AG10803 (cell line): ENCODE results near the gene STARD10.

Experiments used
- DNase-seq: peaks from one replicate; pipeline ENCODE4 v3.0.0; 2010; ENCODE audit warnings: low read depth
- H3K4me3 ChIP-seq: 2 replicates; pipeline ENCODE4 v1.5.1; 2011; ENCODE audit warnings: mild to moderate bottlenecking, low read length, control low read depth
- CTCF ChIP-seq: conservative IDR thresholded peaks from 2 replicates; pipeline ENCODE4 v1.5.1; 2011; ENCODE audit warnings: mild to moderate bottlenecking, low read length, control low read depth, inconsistent platforms

Gene STARD10

GRCh38 chr11:72752088-72752914 is 41.5 kb downstream of the STARD10 start, which contains the start of gene ARAP1:
TSS of gene ARAP1 (minus strand) at chr11:72752408. CDS start at chr11:72727128, 25,280 bp downstream.
- peak within 1 kb of the TSS; percentile 83 for H3K4me3 ChIP-seq
- DNase-seq = peak; percentile 62
- peak; percentile 17; the same call in 1 of the 2 replicates for TF ChIP-seq CTCF

- peak overlapping the region; percentile 83 for H3K4me3 ChIP-seq
- no peak for DNase-seq
- TF ChIP-seq CTCF = no peak
Observed at GRCh38 chr11:72751116-72752087, 42.4 kb downstream of the STARD10 start.

- no peak for DNase-seq
- TF ChIP-seq CTCF = no peak
- no peak overlapping the region; the same call in 1 of the 2 replicates for H3K4me3 ChIP-seq
Observed at GRCh38 chr11:72750556-72751115, 43.2 kb downstream of the STARD10 start.

- DNase-seq = no peak
- H3K4me3 ChIP-seq = no peak overlapping the region
Observed at GRCh38 chr11:72750086-72750485, 43.8 kb downstream of the STARD10 start.

GRCh38 chr11:72747289-72747855 is 46.5 kb downstream of the STARD10 start:
- no peak for TF ChIP-seq CTCF

More at GRCh38 chr11:72750086-72750485, 43.8 kb downstream of the STARD10 start:
- no peak for TF ChIP-seq CTCF

GRCh38 chr11:72746821-72747220 is 47.0 kb downstream of the STARD10 start:
- TF ChIP-seq CTCF = no peak
- no peak overlapping the region for H3K4me3 ChIP-seq
- DNase-seq = no peak

More at GRCh38 chr11:72747289-72747855, 46.5 kb downstream of the STARD10 start:
- no peak overlapping the region for H3K4me3 ChIP-seq
- DNase-seq = no peak
